K562 (cell line): Measurements from ENCODE around the gene ARHGAP10.

Source experiments
- CBX3 ChIP-seq, 2 experiments: IDR thresholded peaks; 1 replicate in 1 of 2; 2 replicates in 1 of 2; pipeline ENCODE4 v1.6.1; 2012; ENCODE audit warnings: inconsistent platforms in 2 of 2, low read length in 2 of 2, borderline replicate concordance in 1 of 2, control low read depth in 1 of 2
- CTCF ChIP-seq, 3 experiments: IDR thresholded peaks in 2 of 3; conservative IDR thresholded peaks in 1 of 3; 2 replicates each; pipeline ENCODE4 v1.5.1; 2011 to 2012; ENCODE audit warnings: low read length in 3 of 3, mild to moderate bottlenecking in 3 of 3, control low read depth in 2 of 3, improper control_type of control experiment in 1 of 3, inconsistent platforms in 1 of 3, low read depth in 1 of 3, mixed read lengths in 1 of 3, moderate library complexity in 1 of 3; ENCODE audit not compliant: insufficient read depth in 2 of 3
- EZH2 ChIP-seq: IDR thresholded peaks from 2 replicates; pipeline ENCODE4 v1.6.1; 2012; ENCODE audit warnings: low read depth, mild to moderate bottlenecking, inconsistent platforms, low read length, borderline replicate concordance
- FOXO4 ChIP-seq: fragments of 450-650 bp; formaldehyde crosslinking; IDR thresholded peaks from 2 replicates; pipeline ENCODE4 v1.4.0; 2020; ENCODE audit warnings: mild to moderate bottlenecking, moderate library complexity
- HCFC1 ChIP-seq: IDR thresholded peaks from 2 replicates; pipeline ENCODE4 v1.6.1; 2012; ENCODE audit warnings: low read depth, low read length, improper control_type of control experiment
- HNRNPUL1 ChIP-seq: fragments of 200-400 bp; formaldehyde crosslinking; IDR thresholded peaks from 2 replicates; pipeline ENCODE4 v1.6.1; 2017; ENCODE audit warnings: low read length
- KDM4B ChIP-seq, 2 experiments: fragments of 450-650 bp in 1 of 2; sonication (generic) in 1 of 2; IDR thresholded peaks; 2 replicates each; pipeline ENCODE4 v1.6.1; 2016 to 2017; ENCODE audit warnings: borderline replicate concordance in 2 of 2, antibody characterized with exemption in 1 of 2, low read depth in 1 of 2, mild to moderate bottlenecking in 1 of 2
- NCOA2 ChIP-seq, 2 experiments: fragments of 450-650 bp; IDR thresholded peaks; 2 replicates each; pipeline ENCODE4 v1.6.1; 2018; ENCODE audit warnings: mild to moderate bottlenecking in 2 of 2, moderate library complexity in 1 of 2; ENCODE audit not compliant: partially characterized antibody in 2 of 2
- PML ChIP-seq: IDR thresholded peaks from 2 replicates; pipeline ENCODE4 v1.6.1; 2012; ENCODE audit warnings: low read length, inconsistent platforms
- POLR2AphosphoS2 ChIP-seq: IDR thresholded peaks from 2 replicates; pipeline ENCODE4 v1.6.1; 2012; ENCODE audit warnings: low read length, improper control_type of control experiment
- RB1 ChIP-seq: fragments of 450-650 bp; IDR thresholded peaks from 2 replicates; pipeline ENCODE4 v1.6.1; 2017; ENCODE audit warnings: low read depth, mild to moderate bottlenecking
- SP2 ChIP-seq: IDR thresholded peaks from 2 replicates; pipeline ENCODE4 v1.6.1; 2011; ENCODE audit warnings: mild to moderate bottlenecking, low read depth, low read length, moderate library complexity; ENCODE audit not compliant: poor library complexity, severe bottlenecking; ENCODE audit errors: extremely low read depth

GRCh38 chr4:147723326-147723725 lies 8.6 kb upstream of the ARHGAP10 start:
- TF ChIP-seq CTCF (IDR thresholded peaks at IDR 0.05 in 2 of 3, conservative IDR thresholded peaks at IDR 0.05 in 1 of 3; ENCODE audit: insufficient read depth in 2 of 3, low read depth in 1 of 3, low read length in 3 of 3) (no peak), HCFC1 (no peak), HNRNPUL1 (no peak), PML (no peak), RB1 (no peak), NCOA2 (IDR thresholded peaks at IDR 0.05; ENCODE audit: partially characterized antibody in 2 of 2) (no peak), SP2 (no peak), POLR2AphosphoS2 (no peak), CBX3 (IDR thresholded peaks at IDR 0.05; ENCODE audit: borderline replicate concordance in 1 of 2, low read length in 2 of 2) (no peak), FOXO4 (CRISPR knock-in tag) (no peak), KDM4B (IDR thresholded peaks at IDR 0.05; ENCODE audit: borderline replicate concordance in 2 of 2, low read depth in 1 of 2) (no peak), EZH2 (no peak)
